DOHH2 (cell line): Measurements from ENCODE around the gene LRG1.

ENCODE experiments used
- H3F3A ChIP-seq: fragments of 200-600 bp; sonication (generic), shearing (Covaris generic); 2 replicates; pipeline ENCODE4 v1.6.0; 2016; ENCODE audit warnings: antibody characterized with exemption, mild to moderate bottlenecking; ENCODE audit not compliant: control insufficient read depth, insufficient read depth
- H3K27ac ChIP-seq: fragments of 200-600 bp; sonication (generic); 2 replicates; pipeline ENCODE4 v1.5.1; 2014; ENCODE audit warnings: low read depth, mild to moderate bottlenecking, low read length, moderate library complexity
- H3K27me3 ChIP-seq: fragments of 200-600 bp; sonication (generic); 2 replicates; pipeline ENCODE4 v1.6.1; 2014; ENCODE audit warnings: mild to moderate bottlenecking, low read length, mixed read lengths; ENCODE audit not compliant: control insufficient read depth
- H3K36me3 ChIP-seq: fragments of 200-600 bp; sonication (generic); 2 replicates; pipeline ENCODE4 v1.6.1; 2014; ENCODE audit warnings: mild to moderate bottlenecking, low read length, moderate library complexity, mixed read lengths; ENCODE audit not compliant: control insufficient read depth
- H3K4me1 ChIP-seq: fragments of 200-600 bp; sonication (generic); 2 replicates; pipeline ENCODE4 v1.6.1; 2014; ENCODE audit warnings: mild to moderate bottlenecking, low read length, mixed read lengths; ENCODE audit not compliant: control insufficient read depth
- H3K4me2 ChIP-seq: fragments of 200-600 bp; sonication (generic); 2 replicates; pipeline ENCODE4 v1.6.0; 2014; ENCODE audit warnings: mild to moderate bottlenecking, low read length, moderate library complexity
- H3K4me3 ChIP-seq: fragments of 200-600 bp; sonication (generic); 2 replicates; pipeline ENCODE4 v1.5.1; 2014; ENCODE audit warnings: mild to moderate bottlenecking, low read length, mixed read lengths
- H3K79me2 ChIP-seq: fragments of 200-600 bp; sonication (generic); 2 replicates; pipeline ENCODE4 v1.6.1; 2014; ENCODE audit warnings: mild to moderate bottlenecking, low read length, mixed read lengths; ENCODE audit not compliant: control insufficient read depth
- H3K9me2 ChIP-seq: fragments of 200-600 bp; sonication (generic); replicated peaks from 2 replicates; pipeline ENCODE4 v1.6.1; 2014; ENCODE audit warnings: mild to moderate bottlenecking, low read length, mixed read lengths; ENCODE audit not compliant: control insufficient read depth
- H3K9me3 ChIP-seq: fragments of 200-600 bp; sonication (generic); 2 replicates; pipeline ENCODE4 v1.6.1; 2014; ENCODE audit warnings: antibody characterized with exemption, low read length, mixed read lengths; ENCODE audit not compliant: control insufficient read depth, insufficient read depth
- H4K20me1 ChIP-seq: fragments of 200-600 bp; sonication (generic); 2 replicates; pipeline ENCODE4 v1.6.0; 2014; ENCODE audit warnings: low read depth, mild to moderate bottlenecking, antibody characterized with exemption, low read length, moderate library complexity; ENCODE audit not compliant: control insufficient read depth, insufficient read depth
- CTCF ChIP-seq: fragments of 200-600 bp; sonication (generic); IDR thresholded peaks from one replicate; pipeline ENCODE4 v1.5.1; 2014; ENCODE audit warnings: antibody characterized with exemption, mild to moderate bottlenecking, low read depth, low read length; ENCODE audit not compliant: poor library complexity, severe bottlenecking
- EZH2phosphoT487 ChIP-seq: fragments of 200-600 bp; sonication (generic); IDR thresholded peaks from 2 replicates; pipeline ENCODE4 v1.6.1; 2017; ENCODE audit warnings: borderline replicate concordance, mild to moderate bottlenecking, antibody characterized with exemption, low read length, moderate library complexity, mixed read lengths

LRG1 gene

GRCh38 chr19:4571305-4571917, 31.6 kb upstream of the LRG1 start:
- H3K4me1 ChIP-seq: peaks cover 3% of the 10 kb centered on the region; the same call in 1 of the 2 replicates
- H3K36me3 ChIP-seq: no peaks in the 10 kb centered on the region
- no peak overlapping the region for H3K4me2 ChIP-seq
- no peaks in the 10 kb centered on the region for H3K79me2 ChIP-seq
- no peaks in the 10 kb centered on the region for H3F3A ChIP-seq
- no peak overlapping the region for H3K27ac ChIP-seq
- no peak for TF ChIP-seq EZH2phosphoT487
- TF ChIP-seq CTCF: no peak
- no peaks in the 10 kb centered on the region for H3K9me2 ChIP-seq
- H4K20me1 ChIP-seq: no peaks in the 10 kb centered on the region
- no peaks in the 10 kb centered on the region for H3K9me3 ChIP-seq
- H3K27me3 ChIP-seq: peaks cover 15% of the 10 kb centered on the region
- H3K4me3 ChIP-seq: no peak overlapping the region

GRCh38 chr19:4570916-4571304, 31.1 kb upstream of the LRG1 start:
- Histone ChIP-seq H3K9me2 (no peaks in the 10 kb centered on the region), H3K79me2 (no peaks in the 10 kb centered on the region), H4K20me1 (no peaks in the 10 kb centered on the region), H3K4me3 (no peak overlapping the region), H3K27ac (no peak overlapping the region), H3K36me3 (no peaks in the 10 kb centered on the region), H3K27me3 (peaks cover 15% of the 10 kb centered on the region), H3K9me3 (no peaks in the 10 kb centered on the region), H3K4me1 (peaks cover 3% of the 10 kb centered on the region; the same call in 1 of the 2 replicates), H3K4me2 (no peak overlapping the region), H3F3A (no peaks in the 10 kb centered on the region)
- TF ChIP-seq CTCF (no peak), EZH2phosphoT487 (no peak)

- H3K4me1 ChIP-seq: peaks cover 3% of the 10 kb centered on the region; the same call in 1 of the 2 replicates
- no peaks in the 10 kb centered on the region for H4K20me1 ChIP-seq
- TF ChIP-seq EZH2phosphoT487: no peak
- TF ChIP-seq CTCF: no peak
- no peaks in the 10 kb centered on the region for H3K9me2 ChIP-seq
- no peak overlapping the region for H3K27ac ChIP-seq
- H3K36me3 ChIP-seq: no peaks in the 10 kb centered on the region
- peaks cover 10% of the 10 kb centered on the region for H3K27me3 ChIP-seq
- no peaks in the 10 kb centered on the region for H3K79me2 ChIP-seq
- no peak overlapping the region for H3K4me3 ChIP-seq
- no peak overlapping the region for H3K4me2 ChIP-seq
- no peaks in the 10 kb centered on the region for H3K9me3 ChIP-seq
- no peaks in the 10 kb centered on the region for H3F3A ChIP-seq
These were observed 30.6 kb upstream of the LRG1 start for GRCh38 chr19:4570402-4570801.
